HL-60 (cell line): ENCODE measurements around the gene APAF1.

Experiments
- GABPA ChIP-seq: IDR thresholded peaks from 2 replicates; pipeline ENCODE4 v1.6.1; 2012; ENCODE audit warnings: low read depth
- POLR2AphosphoS5 ChIP-seq: IDR thresholded peaks from 2 replicates; pipeline ENCODE4 v1.6.1; 2012; ENCODE audit warnings: low read depth
- TF ChIP-seq, protein P1 (sequence below): IDR thresholded peaks from one replicate; pipeline ENCODE4 v1.5.1; 2011; ENCODE audit warnings: low read length, control low read depth, inconsistent platforms; ENCODE audit not compliant: insufficient read depth
- TF ChIP-seq, protein P2 (sequence below): IDR thresholded peaks from 2 replicates; pipeline ENCODE4 v1.6.1; 2012; ENCODE audit warnings: low read depth; ENCODE audit not compliant: insufficient replicate concordance

DNA sequence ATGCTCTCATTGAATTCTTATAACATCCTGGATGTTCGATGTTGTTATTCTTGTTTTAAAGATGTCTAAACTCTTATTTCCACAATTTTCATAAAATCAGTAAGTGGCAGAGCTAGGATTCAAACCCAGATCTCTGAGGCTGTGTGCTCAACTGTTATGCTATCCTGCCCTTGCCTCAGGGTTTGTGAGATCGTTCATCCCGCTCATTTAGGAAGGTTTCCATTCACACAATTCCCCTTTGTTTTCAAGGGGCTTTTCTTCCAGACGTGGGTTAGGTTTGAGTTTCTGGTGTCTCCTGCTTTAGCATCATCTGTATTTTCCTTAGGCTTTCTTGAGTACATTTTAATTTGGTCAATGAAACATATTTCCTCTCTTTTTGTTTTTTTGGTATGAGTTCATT lies 69.3 kb downstream of the APAF1 start:
- TF ChIP-seq, protein P1, sequence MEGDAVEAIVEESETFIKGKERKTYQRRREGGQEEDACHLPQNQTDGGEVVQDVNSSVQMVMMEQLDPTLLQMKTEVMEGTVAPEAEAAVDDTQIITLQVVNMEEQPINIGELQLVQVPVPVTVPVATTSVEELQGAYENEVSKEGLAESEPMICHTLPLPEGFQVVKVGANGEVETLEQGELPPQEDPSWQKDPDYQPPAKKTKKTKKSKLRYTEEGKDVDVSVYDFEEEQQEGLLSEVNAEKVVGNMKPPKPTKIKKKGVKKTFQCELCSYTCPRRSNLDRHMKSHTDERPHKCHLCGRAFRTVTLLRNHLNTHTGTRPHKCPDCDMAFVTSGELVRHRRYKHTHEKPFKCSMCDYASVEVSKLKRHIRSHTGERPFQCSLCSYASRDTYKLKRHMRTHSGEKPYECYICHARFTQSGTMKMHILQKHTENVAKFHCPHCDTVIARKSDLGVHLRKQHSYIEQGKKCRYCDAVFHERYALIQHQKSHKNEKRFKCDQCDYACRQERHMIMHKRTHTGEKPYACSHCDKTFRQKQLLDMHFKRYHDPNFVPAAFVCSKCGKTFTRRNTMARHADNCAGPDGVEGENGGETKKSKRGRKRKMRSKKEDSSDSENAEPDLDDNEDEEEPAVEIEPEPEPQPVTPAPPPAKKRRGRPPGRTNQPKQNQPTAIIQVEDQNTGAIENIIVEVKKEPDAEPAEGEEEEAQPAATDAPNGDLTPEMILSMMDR: no peak
- TF ChIP-seq POLR2AphosphoS5 (no peak), GABPA (no peak)
- TF ChIP-seq, protein P2, sequence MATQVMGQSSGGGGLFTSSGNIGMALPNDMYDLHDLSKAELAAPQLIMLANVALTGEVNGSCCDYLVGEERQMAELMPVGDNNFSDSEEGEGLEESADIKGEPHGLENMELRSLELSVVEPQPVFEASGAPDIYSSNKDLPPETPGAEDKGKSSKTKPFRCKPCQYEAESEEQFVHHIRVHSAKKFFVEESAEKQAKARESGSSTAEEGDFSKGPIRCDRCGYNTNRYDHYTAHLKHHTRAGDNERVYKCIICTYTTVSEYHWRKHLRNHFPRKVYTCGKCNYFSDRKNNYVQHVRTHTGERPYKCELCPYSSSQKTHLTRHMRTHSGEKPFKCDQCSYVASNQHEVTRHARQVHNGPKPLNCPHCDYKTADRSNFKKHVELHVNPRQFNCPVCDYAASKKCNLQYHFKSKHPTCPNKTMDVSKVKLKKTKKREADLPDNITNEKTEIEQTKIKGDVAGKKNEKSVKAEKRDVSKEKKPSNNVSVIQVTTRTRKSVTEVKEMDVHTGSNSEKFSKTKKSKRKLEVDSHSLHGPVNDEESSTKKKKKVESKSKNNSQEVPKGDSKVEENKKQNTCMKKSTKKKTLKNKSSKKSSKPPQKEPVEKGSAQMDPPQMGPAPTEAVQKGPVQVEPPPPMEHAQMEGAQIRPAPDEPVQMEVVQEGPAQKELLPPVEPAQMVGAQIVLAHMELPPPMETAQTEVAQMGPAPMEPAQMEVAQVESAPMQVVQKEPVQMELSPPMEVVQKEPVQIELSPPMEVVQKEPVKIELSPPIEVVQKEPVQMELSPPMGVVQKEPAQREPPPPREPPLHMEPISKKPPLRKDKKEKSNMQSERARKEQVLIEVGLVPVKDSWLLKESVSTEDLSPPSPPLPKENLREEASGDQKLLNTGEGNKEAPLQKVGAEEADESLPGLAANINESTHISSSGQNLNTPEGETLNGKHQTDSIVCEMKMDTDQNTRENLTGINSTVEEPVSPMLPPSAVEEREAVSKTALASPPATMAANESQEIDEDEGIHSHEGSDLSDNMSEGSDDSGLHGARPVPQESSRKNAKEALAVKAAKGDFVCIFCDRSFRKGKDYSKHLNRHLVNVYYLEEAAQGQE: no peak
